ENCODE results near the gene PTCH2.

- TF ChIP-seq, protein P1, sequence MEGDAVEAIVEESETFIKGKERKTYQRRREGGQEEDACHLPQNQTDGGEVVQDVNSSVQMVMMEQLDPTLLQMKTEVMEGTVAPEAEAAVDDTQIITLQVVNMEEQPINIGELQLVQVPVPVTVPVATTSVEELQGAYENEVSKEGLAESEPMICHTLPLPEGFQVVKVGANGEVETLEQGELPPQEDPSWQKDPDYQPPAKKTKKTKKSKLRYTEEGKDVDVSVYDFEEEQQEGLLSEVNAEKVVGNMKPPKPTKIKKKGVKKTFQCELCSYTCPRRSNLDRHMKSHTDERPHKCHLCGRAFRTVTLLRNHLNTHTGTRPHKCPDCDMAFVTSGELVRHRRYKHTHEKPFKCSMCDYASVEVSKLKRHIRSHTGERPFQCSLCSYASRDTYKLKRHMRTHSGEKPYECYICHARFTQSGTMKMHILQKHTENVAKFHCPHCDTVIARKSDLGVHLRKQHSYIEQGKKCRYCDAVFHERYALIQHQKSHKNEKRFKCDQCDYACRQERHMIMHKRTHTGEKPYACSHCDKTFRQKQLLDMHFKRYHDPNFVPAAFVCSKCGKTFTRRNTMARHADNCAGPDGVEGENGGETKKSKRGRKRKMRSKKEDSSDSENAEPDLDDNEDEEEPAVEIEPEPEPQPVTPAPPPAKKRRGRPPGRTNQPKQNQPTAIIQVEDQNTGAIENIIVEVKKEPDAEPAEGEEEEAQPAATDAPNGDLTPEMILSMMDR (IDR thresholded peaks at IDR 0.05), result no peak
- TF ChIP-seq POLR2A (IDR thresholded peaks at IDR 0.05), result no peak
Measured at GRCh38 chr1:44822981-44823451, 20.0 kb downstream of the PTCH2 start.

Data from transverse colon (tissue), 3 donors.